ENCODE measurements around the gene CLEC1A.

DNA sequence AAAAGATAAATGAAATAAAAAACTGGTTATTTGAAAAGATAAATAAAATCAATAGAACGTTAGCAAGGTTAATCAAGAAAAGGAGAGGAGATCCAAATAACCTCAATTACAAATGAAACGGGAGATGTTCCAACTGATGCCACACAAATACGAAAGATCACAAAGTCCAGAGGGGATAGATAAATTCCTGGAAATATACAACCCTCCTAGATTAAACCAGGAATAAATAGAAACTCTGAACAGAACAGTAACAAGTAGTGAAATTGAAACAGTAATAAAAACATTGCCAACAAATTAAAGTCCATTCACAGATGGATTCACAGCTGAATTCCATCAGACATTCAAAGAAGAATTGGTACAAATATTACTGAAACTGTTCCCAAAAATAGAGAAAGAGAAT, 12.4 kb downstream of the CLEC1A start:
- TF ChIP-seq, protein P1, sequence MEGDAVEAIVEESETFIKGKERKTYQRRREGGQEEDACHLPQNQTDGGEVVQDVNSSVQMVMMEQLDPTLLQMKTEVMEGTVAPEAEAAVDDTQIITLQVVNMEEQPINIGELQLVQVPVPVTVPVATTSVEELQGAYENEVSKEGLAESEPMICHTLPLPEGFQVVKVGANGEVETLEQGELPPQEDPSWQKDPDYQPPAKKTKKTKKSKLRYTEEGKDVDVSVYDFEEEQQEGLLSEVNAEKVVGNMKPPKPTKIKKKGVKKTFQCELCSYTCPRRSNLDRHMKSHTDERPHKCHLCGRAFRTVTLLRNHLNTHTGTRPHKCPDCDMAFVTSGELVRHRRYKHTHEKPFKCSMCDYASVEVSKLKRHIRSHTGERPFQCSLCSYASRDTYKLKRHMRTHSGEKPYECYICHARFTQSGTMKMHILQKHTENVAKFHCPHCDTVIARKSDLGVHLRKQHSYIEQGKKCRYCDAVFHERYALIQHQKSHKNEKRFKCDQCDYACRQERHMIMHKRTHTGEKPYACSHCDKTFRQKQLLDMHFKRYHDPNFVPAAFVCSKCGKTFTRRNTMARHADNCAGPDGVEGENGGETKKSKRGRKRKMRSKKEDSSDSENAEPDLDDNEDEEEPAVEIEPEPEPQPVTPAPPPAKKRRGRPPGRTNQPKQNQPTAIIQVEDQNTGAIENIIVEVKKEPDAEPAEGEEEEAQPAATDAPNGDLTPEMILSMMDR (IDR thresholded peaks at IDR 0.05) = no peak
- no peak for TF ChIP-seq POLR2A (IDR thresholded peaks at IDR 0.05)

All from uterus (tissue), 2 donors.